Measurements from ENCODE around the gene PROS1.
"Not testable (repeated sequence)": the region's sequence is repeated elsewhere in the genome, so short reads cannot be mapped to it uniquely, and the experiment has no call there.

DNA sequence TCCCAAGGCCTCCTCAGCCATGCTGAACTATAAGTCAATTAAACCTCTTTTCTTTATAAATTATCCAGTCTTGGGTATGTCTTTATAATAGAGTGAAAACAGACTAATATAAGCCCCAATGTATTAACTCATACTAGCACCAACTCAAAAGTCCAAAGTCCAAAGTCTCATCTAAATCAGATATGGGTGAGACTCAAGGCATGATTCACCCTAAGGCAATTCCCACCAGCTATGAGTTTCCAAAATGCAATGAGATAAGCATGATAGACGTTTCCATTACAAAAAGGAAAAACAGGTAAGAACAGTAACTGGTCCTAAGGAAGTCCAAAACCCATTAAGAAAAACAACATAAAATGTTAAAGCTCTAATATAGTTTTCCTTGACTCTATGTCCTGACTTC lies 60.1 kb downstream of the PROS1 start:
- TF ChIP-seq EZH2 (IDR thresholded peaks at IDR 0.05; ENCODE audit: low read length, missing control alignments): not testable (repeated sequence)
- TF ChIP-seq, protein P1, sequence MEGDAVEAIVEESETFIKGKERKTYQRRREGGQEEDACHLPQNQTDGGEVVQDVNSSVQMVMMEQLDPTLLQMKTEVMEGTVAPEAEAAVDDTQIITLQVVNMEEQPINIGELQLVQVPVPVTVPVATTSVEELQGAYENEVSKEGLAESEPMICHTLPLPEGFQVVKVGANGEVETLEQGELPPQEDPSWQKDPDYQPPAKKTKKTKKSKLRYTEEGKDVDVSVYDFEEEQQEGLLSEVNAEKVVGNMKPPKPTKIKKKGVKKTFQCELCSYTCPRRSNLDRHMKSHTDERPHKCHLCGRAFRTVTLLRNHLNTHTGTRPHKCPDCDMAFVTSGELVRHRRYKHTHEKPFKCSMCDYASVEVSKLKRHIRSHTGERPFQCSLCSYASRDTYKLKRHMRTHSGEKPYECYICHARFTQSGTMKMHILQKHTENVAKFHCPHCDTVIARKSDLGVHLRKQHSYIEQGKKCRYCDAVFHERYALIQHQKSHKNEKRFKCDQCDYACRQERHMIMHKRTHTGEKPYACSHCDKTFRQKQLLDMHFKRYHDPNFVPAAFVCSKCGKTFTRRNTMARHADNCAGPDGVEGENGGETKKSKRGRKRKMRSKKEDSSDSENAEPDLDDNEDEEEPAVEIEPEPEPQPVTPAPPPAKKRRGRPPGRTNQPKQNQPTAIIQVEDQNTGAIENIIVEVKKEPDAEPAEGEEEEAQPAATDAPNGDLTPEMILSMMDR (conservative IDR thresholded peaks at IDR 0.05 in 1 of 2, IDR thresholded peaks at IDR 0.05 in 1 of 2; ENCODE audit: low read depth in 1 of 2, low read length in 2 of 2): not testable (repeated sequence)

All from fibroblast of lung (primary cell).